DMS153 (cell line): ENCODE data around the gene PTPN3.

ENCODE experiments used
- DNase-seq: peaks from one replicate; lab custom pipeline; 2025; lab: John Stamatoyannopoulos, UW

Gene PTPN3

DNA sequence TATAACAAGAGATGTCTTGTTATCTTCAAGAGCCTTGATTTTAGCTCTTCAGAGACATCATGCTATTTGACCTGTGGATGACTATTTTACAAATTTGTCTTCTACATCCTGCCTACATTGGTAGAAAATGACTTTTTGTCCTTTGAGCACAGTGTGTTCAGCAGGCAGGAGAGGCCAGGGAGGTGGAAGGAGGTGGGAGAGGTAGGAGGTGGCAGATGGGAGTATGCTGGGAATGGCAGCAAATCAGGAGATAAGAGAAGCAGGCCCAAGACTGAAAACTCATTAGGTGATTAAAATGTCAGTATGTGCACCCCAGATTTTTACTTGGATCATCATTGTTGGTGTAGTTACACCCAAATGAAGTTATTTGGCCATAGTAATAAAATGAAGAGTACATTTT, 44.1 kb downstream of the PTPN3 start:
- no peak for DNase-seq

GRCh38 chr9:109453210-109453842, 44.8 kb downstream of the PTPN3 start:
- DNase-seq: no peak

GRCh38 chr9:109452761-109453160, 45.3 kb downstream of the PTPN3 start:
- DNase-seq: no peak

DNA sequence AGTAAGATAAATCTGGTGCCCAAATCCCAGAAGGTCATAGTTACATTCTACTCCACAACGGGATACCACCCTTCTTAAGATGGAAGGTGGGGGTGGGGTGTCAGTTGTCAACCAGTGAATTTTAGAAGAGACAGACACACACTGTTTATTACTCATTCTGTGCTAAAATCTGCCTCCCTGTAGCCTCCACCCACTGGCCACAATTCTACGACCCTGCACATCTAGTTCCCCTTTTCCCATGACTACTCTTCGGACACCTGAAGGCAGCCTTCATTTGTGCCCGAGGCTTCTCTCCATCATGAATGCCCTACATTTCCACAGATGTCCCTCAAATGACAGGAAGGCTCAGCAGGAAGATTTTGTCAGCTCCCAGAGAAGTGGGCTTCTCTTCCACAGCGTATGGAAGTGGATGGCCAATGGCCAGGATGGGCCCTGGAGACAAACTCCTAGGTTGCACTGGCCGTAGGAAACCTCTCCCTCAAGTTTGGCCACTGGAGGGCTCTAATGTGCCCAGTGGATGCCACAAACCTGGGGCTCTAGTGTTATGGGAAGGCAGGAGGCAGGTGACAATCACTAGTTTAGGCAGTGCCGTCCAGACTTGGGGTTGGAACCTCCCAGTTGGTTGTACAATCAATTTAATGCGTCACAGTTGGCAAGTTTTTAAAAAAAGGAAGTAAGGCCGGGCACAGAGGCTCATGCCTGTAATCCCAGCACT, 46.6 kb downstream of the PTPN3 start:
- no peak for DNase-seq

GRCh38 chr9:109450346-109450745, 47.8 kb downstream of the PTPN3 start:
- DNase-seq: no peak

DNA sequence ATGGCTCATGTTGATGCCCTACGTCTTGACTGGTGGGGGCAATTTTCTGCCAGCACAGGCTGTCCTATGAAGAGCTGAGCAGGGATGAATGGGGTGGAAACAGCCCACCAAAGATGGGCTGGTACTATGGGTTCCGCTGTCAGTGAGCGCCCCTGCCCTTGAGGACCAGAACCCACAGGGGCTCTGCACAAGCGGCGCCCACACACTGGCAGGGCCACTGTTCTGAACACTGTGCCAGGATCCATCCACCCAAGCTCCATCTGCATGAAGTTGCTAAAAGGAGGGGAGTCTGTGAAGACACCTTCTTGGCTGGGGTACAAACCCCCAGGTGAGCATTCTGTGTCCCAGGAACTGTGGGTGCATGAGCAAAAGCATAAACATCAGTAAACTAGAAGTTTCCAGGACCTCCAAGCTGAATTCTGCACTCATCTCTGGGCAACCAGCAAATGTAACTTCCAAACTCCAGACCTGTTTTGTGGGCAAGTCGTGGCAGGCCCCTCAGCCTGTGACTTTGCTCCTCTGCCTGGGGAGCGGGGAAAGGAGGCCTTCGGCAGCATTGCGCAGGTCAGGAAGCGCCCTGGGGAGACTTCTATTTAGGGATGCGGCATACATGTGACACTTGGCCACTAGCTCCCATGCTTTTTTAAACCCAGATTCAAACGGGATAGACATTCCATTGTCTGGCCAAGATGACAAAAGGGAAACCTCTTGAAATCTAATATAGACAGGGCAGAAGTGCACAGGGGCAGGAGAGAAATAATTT, 48.9 kb downstream of the PTPN3 start:
- no peak for DNase-seq

DNA sequence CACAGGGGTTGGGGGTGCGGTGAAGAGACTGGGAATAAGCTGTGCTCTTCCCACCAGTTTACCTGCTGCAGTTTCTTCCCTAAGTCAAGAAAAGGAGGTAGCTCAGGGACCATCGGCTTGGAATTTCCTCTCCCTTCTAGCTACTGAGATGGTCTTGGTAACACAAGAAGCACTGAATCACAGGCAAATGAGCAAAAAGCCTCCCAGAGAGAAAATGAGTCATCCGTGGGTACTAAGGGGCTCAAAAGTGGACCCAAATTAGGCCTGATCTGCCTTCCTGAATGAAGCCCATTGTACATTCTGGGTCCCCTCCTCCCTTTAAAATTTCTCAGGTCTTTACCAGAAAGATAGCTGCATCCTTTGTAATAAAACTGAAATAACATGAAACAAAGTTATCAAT, 49.9 kb downstream of the PTPN3 start:
- no peak for DNase-seq

DNA sequence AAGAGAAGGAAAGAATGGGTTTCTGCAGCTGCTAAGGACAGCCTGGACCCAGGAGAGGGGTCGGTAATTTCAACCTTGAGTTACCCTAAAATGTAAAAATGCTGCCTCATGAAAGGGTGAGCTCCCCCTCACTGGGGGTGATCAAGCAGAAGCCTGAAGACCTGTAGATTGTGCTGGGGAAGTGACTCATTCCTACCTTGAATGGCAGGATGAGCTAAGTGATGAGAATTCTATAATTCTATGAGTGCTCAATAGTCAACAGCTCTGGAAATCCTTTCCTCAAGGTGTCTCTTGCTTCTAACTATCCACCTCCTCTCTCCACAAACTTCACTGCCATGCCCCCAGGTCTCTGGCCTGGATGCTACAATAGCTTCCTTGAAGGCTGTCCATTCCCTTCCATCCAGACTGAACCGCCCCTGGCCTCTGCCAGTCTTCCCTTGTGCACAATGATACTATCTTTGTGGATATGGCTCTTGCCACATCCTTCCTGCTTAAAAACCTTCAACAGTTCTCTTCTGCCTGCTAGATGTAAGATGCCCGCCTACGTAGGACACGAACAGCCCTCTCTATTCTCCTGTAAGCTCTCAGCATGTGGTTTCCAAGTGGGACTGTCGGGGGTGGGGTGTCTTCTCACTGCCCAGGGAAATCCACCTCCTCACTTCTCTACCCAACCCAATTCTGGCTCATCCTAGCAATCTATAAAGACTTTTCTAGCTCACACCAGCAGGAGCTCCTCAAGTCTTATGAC, 50.6 kb downstream of the PTPN3 start:
- DNase-seq: no peak

- no peak for DNase-seq
Measured at GRCh38 chr9:109444771-109445320, 53.3 kb downstream of the PTPN3 start.

DNA sequence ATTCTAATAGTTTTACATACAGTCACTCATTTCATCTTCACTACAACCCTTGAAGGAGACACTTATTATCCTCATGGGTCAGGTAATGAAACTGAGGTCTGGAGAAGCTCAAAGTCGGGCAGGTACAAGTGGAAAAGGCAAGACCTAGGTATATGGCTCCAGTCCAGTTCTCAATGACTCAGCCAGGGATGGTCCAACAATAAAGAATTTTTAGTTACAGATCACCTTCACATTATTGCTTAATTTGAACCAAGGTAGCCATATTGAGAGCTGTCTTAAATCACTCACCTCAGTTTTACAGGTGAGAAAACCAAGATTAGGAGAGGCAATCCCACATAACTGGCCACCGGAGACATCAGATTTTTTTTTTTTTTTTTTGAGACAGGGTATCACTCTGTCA, 55.4 kb downstream of the PTPN3 start:
- DNase-seq: no peak

DNA sequence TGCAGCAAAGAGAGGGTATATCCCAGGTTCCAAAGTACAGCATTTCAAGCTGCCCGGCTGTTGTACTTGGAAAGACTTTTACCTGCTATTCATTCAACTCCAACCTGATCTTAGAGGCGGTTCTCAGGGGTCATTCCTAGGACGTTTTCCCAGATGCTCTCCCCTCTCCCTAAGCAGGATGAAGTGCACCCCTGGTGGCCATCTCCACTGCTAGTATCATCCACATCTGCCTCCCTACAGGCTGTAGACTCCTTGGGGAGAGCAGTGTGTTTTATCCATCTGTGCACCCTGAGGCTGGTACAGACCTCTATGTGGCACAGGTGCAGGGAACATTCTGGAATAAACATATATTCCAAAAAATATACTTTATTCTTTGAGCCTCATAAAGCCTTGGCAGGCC, 56.8 kb downstream of the PTPN3 start:
- DNase-seq: no peak

DNA sequence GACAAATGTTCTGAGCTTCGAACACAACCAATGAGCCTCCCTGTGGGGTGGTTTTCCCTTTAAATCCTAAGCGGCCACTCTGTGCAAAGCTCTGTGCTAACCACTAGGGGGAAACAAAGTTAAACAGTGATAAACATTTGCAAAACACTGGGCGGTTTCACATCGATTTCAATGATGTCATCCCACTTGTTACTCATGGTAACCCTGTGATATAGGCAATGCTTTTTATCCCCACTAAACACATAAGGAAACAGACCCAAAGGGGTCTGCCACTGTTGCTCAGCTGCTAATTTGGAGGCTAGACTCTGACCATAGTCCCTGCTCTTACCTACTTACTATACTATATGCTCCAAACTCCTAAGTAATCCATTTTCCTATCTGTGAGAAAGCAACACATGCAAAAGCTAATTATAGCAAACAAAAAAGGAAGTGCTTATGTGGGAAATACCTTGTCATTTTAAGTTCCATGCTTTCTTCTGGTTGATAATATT, 57.3 kb downstream of the PTPN3 start:
- DNase-seq: peak; percentile 60

GRCh38 chr9:109440117-109440515, 58.0 kb downstream of the PTPN3 start:
- no peak for DNase-seq

DNA sequence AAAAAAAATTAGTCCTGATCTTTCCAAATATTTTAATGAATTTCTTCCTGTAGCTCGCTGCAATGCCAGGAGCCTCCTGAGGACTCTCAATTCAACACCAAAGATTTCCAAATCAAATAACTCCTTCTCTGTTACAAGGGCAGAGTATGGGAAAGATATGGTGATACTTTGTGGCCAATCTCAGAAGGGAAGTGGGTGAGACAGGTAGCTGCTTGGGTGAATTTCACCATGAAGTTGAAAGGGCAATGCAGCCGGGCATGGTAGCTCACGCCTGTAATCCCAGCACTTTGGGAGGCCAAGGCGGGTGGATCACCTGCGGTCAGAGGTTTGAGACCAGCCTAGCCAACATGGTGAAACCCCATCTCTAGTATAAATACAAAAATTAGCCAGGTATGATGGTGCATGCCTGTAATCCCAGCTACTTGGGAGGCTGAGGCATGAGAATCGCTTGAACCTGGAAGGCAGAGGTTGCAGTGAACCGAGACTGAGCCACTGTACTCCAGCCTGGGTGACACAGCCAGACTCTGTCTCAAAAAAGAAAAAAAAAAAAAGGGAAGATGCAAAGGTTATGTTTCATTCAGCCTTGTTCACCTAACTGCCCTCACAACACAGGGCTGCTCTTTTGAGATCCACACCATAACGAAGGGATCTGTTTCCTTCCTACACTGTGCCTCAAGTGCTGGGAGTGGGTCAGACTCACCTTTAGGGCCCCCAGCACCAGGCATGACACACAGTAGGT, 58.6 kb downstream of the PTPN3 start:
- no peak for DNase-seq

DNA sequence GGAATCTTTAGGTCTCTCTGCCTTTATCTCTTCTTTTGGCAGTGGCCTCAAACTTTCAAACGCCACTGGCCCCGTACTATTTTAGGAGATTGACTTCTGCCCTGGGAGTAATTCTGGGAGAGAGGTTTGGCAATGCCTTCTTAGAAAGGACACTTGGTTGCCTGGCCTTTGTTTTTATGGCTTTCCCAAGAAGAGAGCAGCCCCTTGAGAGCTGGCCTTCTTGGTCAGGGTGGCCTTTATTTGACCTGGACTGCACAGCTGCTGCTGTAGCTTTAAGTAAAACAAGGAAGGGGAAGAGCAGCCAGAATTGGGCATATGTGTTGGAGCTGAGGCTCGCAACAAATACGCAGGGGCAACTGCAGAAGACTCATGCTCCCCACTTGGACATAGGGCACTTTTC, 60.8 kb downstream of the PTPN3 start:
- no peak for DNase-seq

DNA sequence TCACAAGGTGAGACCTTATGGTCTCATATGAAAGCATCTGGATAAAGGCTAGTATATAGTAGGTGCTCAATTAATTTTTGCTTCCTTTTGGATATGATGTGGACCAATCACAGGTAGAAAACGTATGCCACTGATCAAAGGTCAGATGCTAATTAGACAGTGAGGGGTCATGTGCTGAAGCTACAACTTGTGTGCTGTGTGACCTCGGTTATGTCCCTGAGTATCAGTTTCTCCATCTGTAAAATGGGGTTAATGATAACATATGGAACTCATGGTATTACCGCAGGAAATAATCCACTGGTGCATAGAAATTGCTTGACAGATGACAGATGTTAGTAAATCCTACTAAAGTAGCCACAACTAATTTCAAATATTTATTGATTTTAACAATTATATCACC, 62.0 kb downstream of the PTPN3 start:
- no peak for DNase-seq

DNA sequence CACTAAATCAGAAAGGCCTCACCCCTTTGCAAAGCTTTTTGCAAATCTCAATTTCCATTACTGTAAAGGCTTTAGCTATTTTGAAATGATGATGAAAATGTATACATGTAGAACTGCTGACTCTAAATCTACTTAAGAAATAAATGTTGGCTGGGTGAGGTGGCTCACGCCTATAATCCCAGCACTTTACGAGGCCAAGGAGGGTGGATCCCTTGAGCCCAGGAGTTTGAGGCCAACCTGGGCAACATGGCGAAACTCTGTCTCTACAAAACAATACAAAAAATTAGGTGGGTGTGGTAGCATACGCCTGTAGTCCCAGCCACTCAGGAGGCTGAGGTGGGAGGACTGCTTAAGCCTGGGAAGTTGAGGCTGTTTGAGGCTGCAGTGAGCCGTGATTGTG, 64.6 kb downstream of the PTPN3 start:
- DNase-seq: no peak

GRCh38 chr9:109430231-109430630, 67.9 kb downstream of the PTPN3 start:
- no peak for DNase-seq

GRCh38 chr9:109428854-109429253, 69.3 kb downstream of the PTPN3 start:
- DNase-seq: no peak

GRCh38 chr9:109427886-109428285, 70.2 kb downstream of the PTPN3 start:
- no peak for DNase-seq
